Umbilical cord (tissue), 2 donors: ENCODE measurements around the gene TCF12. TPM values are rescaled to one million over a fixed set of nuclear protein-coding genes. Genes with fewer than 3 reads are reported as not detected.

Source experiments
- DNase-seq: peaks from one replicate; pipeline ENCODE4 v3.0.0-alpha.2; 2015; ENCODE audit warnings: low spot score
- total RNA-seq: library from RNA; depleted of rRNA; stranded (reverse); fragments of >200 nt; gene quantifications from one replicate; pipeline ENCODE4 v1.2.3, GENCODE V29; 2014; ENCODE audit warnings: low replicate concordance; ENCODE audit not compliant: insufficient read depth

The TCF12 gene
- total RNA-seq, 1 donor from 2014 or later = 119 TPM

DNA sequence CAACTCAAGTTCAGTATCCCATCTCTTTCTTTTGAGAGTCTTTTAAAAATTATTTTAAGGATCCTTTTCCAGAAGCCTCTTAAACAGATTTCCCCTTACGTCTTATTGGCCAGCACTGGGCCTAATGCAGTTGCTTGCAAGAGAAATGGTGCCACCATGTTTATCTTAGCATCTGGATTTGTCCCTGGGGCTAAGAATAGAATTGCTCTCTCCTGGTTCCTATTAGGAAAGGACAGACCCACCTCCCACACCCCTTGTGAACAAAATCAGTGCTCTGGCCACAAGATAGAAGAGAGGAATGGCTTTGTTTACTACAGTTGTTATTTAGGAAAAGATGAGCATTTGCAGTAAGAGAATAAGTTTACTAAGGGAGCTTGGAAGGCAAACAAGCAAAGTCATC lies 329.6 kb downstream of the TCF12 start:
- no peak for DNase-seq

DNA sequence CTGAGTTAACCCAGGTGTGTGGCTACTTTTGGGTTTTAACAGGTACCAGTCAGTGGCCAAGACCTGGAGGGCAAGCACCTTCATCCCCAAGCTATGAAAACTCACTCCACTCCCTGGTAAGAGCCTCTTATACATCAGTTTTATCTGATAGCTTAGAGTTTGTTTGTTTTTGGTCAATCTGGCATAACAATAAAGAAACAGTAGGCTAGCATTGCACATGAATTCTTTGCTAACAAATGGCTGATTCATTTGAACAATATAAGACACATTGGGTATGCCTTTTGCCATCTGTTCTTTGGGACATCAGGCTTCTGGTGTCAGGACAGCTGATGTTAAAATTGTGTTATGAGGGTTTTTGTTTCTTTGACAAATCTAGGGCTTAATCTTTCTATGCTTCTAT lies 332.9 kb downstream of the TCF12 start:
- DNase-seq = no peak

DNA sequence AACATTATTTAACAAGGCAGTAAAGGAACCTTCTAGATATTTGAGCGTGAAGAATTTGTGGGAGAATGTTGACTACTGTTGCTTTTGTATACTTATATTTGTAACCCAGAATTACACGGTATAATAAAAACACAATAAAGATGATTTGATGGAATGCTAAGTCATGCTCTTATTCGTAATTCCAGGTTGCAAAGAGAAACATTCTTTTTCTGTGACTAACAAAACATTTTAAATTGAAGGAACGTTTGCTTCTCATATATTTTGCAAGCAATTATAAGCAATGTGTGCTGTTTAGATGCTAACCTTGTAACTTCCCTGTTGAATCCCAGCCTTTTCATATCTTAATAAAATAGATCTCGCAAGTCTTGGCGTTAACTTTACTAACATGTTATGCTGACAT lies 333.5 kb downstream of the TCF12 start:
- DNase-seq = no peak

DNA sequence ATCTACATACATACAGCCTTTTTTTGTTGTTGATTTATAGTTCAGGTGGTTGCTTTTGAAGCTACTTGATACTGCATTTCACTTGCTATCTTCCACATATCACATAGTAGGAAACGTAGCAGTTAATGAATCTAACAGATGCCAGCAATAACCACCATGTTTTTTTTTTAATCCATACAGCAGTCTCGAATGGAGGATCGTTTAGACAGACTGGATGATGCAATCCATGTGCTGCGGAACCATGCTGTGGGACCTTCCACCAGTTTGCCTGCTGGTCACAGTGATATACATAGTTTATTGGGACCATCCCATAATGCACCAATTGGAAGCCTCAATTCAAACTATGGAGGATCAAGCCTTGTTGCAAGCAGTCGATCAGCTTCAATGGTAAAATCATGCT lies 334.6 kb downstream of the TCF12 start:
- no peak for DNase-seq

DNA sequence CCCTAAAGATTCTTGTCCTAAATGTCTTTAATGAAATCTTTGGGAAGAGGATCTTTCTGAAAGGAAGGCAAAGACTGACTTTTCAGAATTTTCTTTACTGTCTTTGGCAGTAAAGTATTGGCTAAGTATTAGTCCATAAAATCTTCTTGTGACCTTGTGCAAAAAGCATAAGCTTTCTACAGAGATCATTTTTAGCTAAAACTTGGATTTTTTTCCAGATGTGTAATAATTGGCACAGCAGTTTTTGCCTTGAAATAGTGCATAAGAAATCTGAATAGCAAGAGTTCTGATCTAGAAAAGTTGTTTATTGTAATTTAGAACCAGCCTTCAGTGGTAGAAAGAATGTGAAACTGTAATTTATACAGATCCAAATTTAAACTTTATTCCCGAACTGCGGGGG lies 335.1 kb downstream of the TCF12 start:
- DNase-seq = peak; percentile 62

DNA sequence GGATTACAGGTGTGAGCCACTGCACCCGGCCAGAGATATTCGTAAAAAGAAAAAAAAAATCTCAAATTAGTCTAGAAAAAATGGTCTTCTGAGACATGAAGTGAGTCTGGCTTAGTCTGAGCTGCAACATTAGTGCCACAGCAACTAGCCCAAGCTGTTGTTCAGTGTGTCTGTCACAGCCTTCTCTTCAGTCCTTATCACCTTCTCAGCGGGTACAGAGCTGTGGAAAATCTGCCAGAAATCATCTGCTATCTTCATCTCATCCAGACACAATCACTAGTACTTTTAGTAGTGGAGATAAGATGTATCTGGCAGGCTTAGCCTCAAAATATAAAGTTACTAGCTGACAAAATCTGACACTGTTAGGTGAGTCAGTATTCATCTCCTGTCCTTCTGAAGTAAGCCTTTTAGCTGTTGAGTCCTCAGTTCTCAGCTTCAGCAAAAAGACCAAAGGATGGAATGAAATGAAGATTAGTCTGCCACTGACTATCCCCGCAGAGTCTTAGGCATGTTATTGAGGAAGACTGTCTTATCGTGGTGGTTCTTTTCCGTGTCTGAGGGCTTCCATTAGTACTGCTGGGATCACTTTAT lies 337.4 kb downstream of the TCF12 start:
- peak; percentile 92 for DNase-seq

DNA sequence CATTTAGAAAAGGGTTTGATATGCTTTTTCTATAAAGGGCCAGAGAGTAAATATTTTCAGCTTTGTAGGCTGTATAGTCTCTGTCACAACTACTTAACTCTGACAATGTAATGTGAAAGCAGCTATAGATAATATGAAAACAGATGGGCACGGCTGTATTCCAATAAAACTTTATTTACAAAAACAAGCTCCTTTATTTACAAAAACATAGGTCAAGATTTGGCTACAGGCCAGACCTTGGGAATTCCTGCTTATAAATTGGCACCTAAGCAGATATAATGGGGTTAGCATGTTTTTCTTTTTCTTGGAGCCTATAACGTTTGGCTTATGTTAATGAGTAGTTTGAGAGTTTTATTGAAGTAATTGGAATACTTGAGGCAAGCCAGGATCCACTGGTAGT lies 338.5 kb downstream of the TCF12 start:
- no peak for DNase-seq

DNA sequence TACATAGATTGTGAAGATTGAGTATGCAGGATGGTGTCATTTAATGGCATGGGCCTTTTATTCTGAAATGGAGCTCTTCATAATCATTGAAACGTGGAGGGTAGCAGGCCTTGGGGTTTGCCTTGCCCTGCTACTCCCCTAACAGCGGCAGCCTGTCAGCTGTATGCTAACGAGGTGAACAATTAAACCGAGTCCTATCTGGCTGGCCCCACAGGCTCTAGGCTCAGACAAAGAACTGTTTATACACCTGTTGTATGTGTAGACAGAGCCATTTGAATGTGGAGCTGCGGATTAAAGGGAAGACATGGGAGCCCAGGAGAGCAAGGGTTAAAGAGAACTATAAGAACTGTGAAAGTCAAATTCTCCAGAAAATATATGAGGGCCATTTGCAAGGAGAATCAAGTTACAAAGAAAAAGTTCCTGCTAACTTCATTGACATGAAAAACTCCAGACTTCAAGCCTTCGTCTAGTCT lies 341.2 kb downstream of the TCF12 start:
- DNase-seq = no peak

DNA sequence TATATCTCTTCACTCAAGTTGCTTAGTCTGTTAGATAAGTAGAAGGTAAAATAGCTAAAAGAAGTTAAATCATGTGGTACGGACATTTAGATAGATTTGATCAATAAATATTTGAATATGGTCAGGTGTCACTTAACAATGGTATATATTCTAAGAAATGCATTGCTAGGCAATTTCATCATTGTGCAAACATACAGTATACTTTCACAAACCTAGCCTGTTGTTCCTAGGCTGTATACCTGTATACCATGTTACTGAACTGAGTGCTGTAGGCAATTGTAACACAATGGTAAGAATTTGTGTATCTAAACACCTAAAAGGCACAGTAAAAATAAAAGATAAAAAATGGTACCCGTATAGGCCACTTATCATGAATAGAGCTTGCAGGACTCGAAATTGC lies 345.1 kb downstream of the TCF12 start:
- DNase-seq = no peak

DNA sequence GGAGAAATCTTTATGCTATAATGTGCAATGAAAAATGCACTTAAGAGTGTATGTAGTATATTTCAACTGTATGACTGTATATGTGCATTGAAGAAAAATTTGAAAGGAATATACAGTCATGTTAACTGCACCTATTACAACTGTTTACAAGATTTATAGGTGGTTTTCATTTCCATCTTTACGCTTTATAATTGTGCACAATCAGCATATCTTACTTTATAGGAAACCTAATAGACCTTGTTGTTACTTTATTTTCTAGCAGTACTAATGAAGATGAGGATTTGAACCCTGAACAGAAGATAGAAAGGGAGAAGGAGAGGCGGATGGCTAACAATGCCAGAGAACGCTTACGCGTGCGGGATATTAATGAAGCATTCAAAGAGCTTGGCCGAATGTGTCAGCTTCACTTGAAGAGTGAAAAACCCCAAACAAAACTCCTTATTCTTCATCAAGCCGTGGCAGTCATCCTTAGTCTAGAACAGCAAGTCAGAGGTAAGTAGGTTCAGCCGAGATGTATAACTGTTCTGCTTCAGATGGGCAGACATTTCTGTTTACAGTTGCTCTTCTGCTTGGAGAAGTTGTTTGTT lies 354.4 kb downstream of the TCF12 start:
- DNase-seq = no peak

DNA sequence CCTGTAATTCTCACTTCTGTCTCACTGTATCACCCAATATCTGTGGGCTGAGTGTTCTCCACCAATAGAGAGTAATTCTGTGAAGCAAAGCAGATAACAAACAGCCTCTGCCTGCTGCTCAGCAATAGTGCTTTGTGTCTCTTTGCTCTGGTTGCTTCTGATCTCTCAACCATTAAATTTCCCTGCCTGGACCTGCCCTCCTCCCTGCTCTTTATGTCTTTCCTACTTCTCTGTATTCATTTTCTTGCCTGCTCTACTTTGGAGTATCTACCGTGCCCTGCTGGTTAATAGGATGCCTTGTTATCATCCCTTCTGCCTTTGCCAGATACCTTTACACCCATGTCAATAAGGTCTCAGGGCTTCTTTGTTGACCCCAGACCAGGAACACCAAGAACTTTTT lies 355.0 kb downstream of the TCF12 start:
- no peak for DNase-seq

DNA sequence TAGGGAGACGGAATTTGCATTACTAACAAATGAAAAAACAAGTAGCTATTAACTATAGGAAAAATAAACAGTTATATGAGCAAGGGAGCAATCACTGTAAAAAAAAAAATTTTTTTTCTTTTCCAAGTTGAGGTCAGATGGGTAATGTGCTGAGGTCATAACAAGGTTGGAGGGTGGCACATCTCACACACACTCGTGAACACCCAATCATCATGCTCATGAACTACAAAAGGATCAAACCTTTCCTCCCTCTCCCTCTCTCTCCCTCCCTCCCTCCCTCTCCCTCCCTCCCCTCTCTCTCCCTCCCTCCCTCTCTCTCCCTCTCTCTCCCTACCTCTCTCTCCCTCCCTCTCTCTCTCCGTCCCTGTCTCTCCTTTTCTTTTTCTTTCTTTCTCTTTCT lies 360.0 kb downstream of the TCF12 start:
- no peak for DNase-seq

DNA sequence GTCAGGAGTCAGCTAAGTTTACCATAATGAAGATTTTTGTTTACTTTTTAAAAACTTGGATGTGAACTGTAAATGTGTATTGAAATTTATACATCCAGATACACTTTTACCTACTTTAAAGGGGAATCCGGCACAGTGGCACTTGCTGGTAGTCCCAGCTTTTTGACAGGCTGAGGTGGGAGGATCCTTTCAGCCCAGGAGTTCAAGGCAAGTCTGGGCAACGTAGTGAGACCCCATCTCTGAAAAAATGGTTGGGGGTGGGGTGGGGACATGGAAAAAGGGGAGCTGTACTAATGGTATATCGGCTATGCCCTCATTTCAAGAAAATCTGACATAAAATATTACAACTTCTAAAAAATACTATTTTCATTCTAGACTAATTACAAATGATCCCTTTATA lies 362.0 kb downstream of the TCF12 start:
- no peak for DNase-seq

DNA sequence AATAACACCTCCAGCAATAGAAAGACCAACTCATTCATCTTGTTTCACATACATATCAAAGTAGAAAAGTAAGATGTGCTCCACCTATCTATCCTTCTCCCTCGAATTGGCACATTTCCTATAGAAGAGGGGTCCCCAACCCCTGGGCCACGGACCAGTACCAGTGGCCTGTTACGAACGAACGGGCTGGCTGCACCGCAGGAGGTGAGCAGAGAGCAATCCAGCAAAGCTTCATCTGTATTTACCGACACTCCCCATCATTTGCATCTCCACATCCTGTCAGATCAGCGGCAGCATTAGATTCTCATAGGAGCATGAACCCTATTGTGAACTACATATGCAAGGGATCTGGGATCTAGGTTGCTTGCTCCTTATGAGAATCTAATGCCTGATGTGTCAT lies 362.9 kb downstream of the TCF12 start:
- no peak for DNase-seq

DNA sequence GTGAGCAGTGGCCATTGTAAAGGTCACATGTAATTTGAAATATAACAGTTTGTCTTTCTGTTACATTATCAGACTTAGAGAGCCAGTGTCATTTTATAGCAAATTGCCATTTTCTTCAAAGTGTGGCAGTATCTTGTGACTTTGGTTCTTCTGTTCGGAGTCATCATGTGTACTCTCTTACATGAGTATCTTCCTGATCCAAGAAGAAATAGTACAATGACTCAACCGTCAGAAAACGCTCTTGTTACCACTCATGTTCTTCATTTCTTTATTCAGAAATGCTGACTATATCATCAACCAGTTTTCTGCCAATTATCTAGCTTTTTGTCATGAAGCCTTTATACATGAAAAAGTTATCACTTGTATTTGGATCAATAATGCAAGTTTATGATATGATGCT lies 364.2 kb downstream of the TCF12 start:
- DNase-seq = no peak

DNA sequence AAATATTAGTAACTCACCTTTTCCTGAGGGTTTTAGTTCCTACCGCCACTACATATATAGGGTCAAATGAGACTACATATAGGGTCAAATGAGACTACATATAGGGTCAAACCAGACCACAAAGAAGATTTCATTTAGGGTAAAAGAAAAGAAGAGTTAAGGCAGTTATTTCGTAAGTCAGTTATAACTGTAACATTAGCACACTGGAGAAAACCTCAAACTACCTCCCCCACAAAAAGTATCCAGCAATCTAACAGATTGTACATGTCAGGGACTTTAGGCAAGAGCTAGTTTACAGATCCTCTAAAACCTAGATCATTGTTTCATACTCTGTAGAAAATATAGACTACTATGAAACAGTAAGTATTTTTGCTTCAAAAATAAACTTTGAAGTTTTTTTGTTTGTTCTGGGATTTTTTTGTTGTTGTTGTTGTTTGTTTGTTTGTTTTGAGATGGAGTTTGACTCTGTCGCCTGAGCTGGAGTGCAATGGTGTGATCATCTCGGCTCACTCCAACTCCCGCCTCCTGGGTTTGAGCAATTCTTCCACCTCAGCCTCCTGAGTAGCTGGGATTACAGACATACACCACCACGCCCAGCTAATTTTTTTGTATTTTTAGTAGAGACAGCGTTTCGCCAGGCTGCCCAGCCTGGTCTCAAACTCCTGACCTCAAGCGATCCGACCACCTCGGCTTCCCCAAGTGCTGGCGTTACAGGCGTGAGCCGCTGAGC lies 365.5 kb downstream of the TCF12 start:
- no peak for DNase-seq

DNA sequence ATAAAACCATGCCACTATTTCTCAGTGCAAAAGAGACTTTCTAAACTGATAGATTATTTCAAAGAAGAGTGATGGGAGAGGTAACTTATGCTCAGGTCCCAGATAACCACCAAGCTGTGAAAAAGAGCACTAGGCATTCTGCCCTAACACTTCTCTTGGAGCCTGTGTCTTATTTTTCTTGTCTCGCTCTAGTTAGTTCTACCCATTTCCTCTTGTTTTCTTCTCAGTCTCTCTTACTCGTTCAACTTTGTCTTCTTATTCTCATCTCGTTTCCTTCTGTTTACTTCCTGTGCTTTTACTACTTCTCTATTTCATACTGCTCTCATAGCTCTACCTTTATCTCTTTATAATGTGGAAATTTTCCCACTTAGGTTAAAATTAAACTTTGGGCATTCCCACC lies 366.1 kb downstream of the TCF12 start:
- no peak for DNase-seq

DNA sequence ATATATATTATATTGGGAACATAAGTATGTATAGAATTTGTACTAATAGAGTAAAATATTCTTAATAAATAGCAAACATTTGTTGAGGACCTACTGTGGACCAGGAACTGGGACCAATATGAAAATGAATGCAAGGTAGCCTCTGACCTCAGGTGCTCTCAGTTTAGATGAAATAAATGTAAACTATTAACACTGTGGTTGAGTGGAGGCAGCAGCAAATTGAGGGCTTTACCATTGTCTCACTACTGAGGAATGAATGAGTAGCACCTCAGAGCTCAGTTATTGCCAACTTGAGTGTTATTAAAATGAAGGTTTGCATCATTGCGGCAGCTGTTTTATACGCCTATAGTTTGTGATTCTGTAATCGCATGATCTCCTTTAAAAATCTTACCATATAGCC lies 366.9 kb downstream of the TCF12 start:
- DNase-seq = no peak

DNA sequence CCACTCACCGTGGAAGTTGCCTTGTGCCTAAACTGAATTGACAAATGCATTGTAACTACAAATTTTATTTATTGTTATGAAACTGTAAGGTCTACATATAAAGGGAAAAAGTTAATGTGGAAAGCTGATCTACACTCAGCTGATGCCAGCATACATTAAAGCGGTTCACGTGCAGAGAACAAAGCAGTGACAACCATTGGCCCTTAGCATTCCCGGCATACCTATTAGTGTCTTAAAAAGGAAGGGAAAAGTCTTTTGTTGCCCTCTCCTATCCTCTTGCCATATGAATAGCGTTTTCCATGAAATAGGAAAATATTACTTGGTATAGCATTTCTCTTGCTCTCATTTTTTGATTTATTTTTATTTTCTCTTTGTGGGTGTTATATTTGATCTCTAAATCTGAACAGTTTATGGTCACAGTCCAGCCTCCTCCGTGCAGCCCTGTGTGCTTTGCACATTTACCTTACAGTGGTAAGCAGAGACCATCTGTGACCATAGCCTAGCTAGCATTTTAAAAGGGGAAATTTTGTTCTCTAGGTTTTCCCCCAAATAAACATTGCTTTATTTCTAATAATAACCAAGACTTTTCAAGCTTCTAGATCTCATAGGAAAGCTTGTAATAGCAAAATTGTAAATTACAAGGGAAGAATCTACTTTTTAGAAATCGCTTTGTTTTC lies 368.1 kb downstream of the TCF12 start:
- no peak for DNase-seq

DNA sequence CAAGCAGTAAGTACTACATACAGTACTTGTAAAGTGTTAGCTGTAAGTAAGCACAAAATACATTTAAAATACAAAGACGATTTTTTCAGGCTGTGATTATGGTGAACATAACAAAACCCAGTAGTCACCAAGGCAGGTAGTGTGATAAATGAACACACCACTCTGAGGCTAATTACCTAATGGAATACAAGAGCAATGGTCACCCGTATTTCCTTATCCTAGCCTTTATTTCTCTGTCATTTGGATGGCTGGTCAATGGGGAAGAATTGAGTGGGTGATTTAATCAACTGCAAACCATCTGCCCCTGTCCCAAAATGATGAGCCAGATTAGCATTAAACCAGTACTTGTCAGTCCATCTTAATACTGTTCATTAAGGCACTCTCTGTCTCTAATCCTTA lies 368.7 kb downstream of the TCF12 start:
- DNase-seq = no peak

DNA sequence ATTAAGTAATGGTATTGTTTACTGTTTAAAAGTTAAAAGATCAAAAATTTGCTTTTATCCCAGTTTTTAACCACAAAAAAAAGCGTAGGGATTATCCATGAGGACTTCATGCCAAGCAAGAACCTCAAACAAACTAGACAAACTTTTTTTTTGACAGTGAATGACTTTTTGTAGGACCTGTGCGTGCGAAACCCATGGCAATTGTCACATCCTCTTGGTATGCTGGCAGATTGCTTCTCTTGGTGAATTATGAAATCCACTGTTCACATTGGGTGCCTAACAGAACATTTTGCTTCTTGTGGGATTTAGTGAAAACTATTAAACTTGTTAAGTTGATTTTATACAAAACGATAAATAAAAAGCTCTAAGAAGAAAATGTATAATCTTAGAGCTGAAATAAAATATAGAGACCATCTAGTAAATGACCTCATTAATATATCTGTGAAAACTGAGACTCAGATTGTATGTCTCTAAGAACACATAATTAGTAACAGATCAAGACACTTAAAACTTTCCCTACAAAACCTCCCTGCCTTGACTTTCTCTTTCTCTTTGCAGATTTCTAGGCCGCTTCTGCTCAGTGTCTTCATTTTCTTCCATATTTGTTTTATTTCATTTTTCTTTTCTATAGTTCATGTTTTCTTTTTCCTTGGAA lies 370.6 kb downstream of the TCF12 start:
- DNase-seq = no peak

DNA sequence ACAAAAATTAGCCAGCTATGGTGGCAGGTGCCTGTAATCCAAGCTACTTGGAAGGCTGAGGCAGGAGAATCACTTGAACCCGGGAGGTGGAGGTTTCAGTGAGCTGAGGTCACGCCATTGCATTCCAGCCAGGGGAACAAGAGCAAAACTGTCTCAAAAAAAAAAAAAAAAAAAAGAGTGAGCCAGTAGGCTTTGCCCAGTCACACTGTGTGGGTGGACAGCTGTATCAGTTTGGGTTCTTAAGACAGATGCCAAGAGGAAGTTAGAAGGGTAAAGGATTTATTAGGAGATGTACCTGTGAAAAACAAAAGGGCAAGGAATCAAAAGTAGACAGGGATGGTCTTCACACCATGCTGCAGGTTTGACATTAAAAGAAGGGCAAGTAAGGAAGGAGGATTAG lies 371.7 kb downstream of the TCF12 start:
- no peak for DNase-seq
